Measurements from ENCODE around the gene TSPAN13. TPM values are rescaled to one million over a fixed set of nuclear protein-coding genes. Genes with fewer than 3 reads are reported as not detected.

Gene TSPAN13
- total and polyA plus RNA-seq, 10 of the 15 experiments (the other 5 are each of a cell fraction or from before 2014, with no cell fraction given), result 0.26 to 0.37 TPM; not detected in 8

GRCh38 chr7:16805441-16805840 is 51.9 kb downstream of the TSPAN13 start:
- Histone ChIP-seq H3K4me2 (ENCODE audit: control insufficient read depth, insufficient read depth) (no peak overlapping the region), H3K4me3 (no peak overlapping the region), H3K4me1 (ENCODE audit: control insufficient read depth, insufficient read depth, low read length) (no peaks in the 10 kb centered on the region), H4K20me1 (ENCODE audit: control insufficient read depth, insufficient read depth) (no peaks in the 10 kb centered on the region), H3K9ac (ENCODE audit: control insufficient read depth, insufficient read depth, low read length) (no peak overlapping the region), H3K79me2 (ENCODE audit: control insufficient read depth, insufficient read depth, low read length) (no peaks in the 10 kb centered on the region), H3K9me3 (replicated peaks; ENCODE audit: control insufficient read depth, insufficient read depth, low read length) (no peaks in the 10 kb centered on the region), H3K27ac (ENCODE audit: control insufficient read depth, insufficient read depth) (no peak overlapping the region), H2AFZ (ENCODE audit: control insufficient read depth, low read depth, low read length) (no peak overlapping the region), H3K36me3 (ENCODE audit: control insufficient read depth in 2 of 2, insufficient read depth in 2 of 2, low read length in 1 of 2) (no peaks in the 10 kb centered on the region), H3K27me3 (replicated peaks in 1 of 2; ENCODE audit: control insufficient read depth in 2 of 2, insufficient read depth in 2 of 2, low read length in 1 of 2) (no peaks in the 10 kb centered on the region)
- FAIRE-seq, result no peak
- ChIA-PET SMC1A (ENCODE audit: uncharacterized antibody, unreplicated experiment) (no interaction called here), POLR2A (no interaction called here), CTCF (no interaction called here), RAD21 (ENCODE audit: unreplicated experiment) (no interaction called here)
- no peak for ATAC-seq
- in situ Hi-C loops (cut with MboI) (no loop called here), intact Hi-C loops (cut with micrococcal nuclease; ENCODE audit: unreplicated experiment) (no loop called here)
- BruUV-seq (replicated peaks), result no TSS peak
- WGBS (ENCODE audit: insufficient coverage, insufficient replicate concordance, low lambda C conversion rate, missing lambda C conversion rate), result 7% methylated on average over 3 of the region's 3 CpGs
- DNase-seq (ENCODE audit: low read depth, low spot score), result no peak
- TF ChIP-seq SIN3A (IDR thresholded peaks at IDR 0.05; ENCODE audit: low read depth, low read length) (no peak), PAX8 (IDR thresholded peaks at IDR 0.05) (no peak), GABPA (IDR thresholded peaks at IDR 0.05; ENCODE audit: low read depth) (no peak), CHD4 (IDR thresholded peaks at IDR 0.05) (no peak), MYC (IDR thresholded peaks at IDR 0.05; ENCODE audit: insufficient read depth, insufficient read length, insufficient replicate concordance, low read length, severe bottlenecking) (no peak), NBN (IDR thresholded peaks at IDR 0.05) (no peak), ATF3 (IDR thresholded peaks at IDR 0.05; ENCODE audit: borderline replicate concordance, extremely low read depth, low read depth, low read length) (no peak), ZNF274 (IDR thresholded peaks at IDR 0.05; ENCODE audit: insufficient read depth, insufficient read length) (no peak)

GRCh38 chr7:16810112-16810511 is 56.6 kb downstream of the TSPAN13 start:
- 0% methylated on average over 2 of the region's 2 CpGs for WGBS (ENCODE audit: insufficient coverage, insufficient replicate concordance, low lambda C conversion rate, missing lambda C conversion rate)
- CTCF ChIA-PET, result interaction anchor here (1.4 kb wide), 1 partner anchor 9 kb away, joined by 5 read pairs; no protein-coding TSS in a partner anchor
- Histone ChIP-seq H4K20me1 (ENCODE audit: control insufficient read depth, insufficient read depth) (no peaks in the 10 kb centered on the region), H3K79me2 (ENCODE audit: control insufficient read depth, insufficient read depth, low read length) (no peaks in the 10 kb centered on the region), H3K9me3 (replicated peaks; ENCODE audit: control insufficient read depth, insufficient read depth, low read length) (no peaks in the 10 kb centered on the region), H3K9ac (ENCODE audit: control insufficient read depth, insufficient read depth, low read length) (no peak overlapping the region), H3K36me3 (ENCODE audit: control insufficient read depth in 2 of 2, insufficient read depth in 2 of 2, low read length in 1 of 2) (no peaks in the 10 kb centered on the region), H3K27ac (ENCODE audit: control insufficient read depth, insufficient read depth) (no peak overlapping the region), H3K4me2 (ENCODE audit: control insufficient read depth, insufficient read depth) (no peak overlapping the region), H3K27me3 (replicated peaks in 1 of 2; ENCODE audit: control insufficient read depth in 2 of 2, insufficient read depth in 2 of 2, low read length in 1 of 2) (no peaks in the 10 kb centered on the region), H2AFZ (ENCODE audit: control insufficient read depth, low read depth, low read length) (no peak overlapping the region), H3K4me3 (no peak overlapping the region), H3K4me1 (ENCODE audit: control insufficient read depth, insufficient read depth, low read length) (no peaks in the 10 kb centered on the region)
- DNase-seq (ENCODE audit: low read depth, low spot score) (no peak), ATAC-seq (no peak), FAIRE-seq (no peak)
- RAD21 ChIA-PET (ENCODE audit: unreplicated experiment), result no interaction called here
- BruUV-seq (replicated peaks), result no TSS peak
- in situ Hi-C loops (cut with MboI), result no loop called here
- SMC1A ChIA-PET (ENCODE audit: uncharacterized antibody, unreplicated experiment), result no interaction called here
- POLR2A ChIA-PET, result no interaction called here
- TF ChIP-seq NKRF (conservative IDR thresholded peaks at IDR 0.05) (no peak), CHD1 (IDR thresholded peaks at IDR 0.05; ENCODE audit: low read depth, low read length) (no peak), CBFB (IDR thresholded peaks at IDR 0.05; ENCODE audit: low read depth) (no peak), RAD51 (IDR thresholded peaks at IDR 0.05) (no peak), IKZF2 (IDR thresholded peaks at IDR 0.05) (no peak), IRF5 (IDR thresholded peaks at IDR 0.05; ENCODE audit: borderline replicate concordance) (no peak)
- intact Hi-C loops (cut with micrococcal nuclease; ENCODE audit: unreplicated experiment), result no loop called here

Data from GM12878 (cell line).